ENCODE results near the gene SPON1. TPM values are rescaled to one million over a fixed set of nuclear protein-coding genes. Genes with fewer than 3 reads are reported as not detected.
A peak's percentile ranks its signal among the peaks of the same experiment; 100 is the strongest.
"Not testable (repeated sequence)": the region's sequence is repeated elsewhere in the genome, so short reads cannot be mapped to it uniquely, and the experiment has no call there.

SPON1 gene
- total and polyA plus RNA-seq, 2 donors = 1.6 to 3.6 TPM

DNA sequence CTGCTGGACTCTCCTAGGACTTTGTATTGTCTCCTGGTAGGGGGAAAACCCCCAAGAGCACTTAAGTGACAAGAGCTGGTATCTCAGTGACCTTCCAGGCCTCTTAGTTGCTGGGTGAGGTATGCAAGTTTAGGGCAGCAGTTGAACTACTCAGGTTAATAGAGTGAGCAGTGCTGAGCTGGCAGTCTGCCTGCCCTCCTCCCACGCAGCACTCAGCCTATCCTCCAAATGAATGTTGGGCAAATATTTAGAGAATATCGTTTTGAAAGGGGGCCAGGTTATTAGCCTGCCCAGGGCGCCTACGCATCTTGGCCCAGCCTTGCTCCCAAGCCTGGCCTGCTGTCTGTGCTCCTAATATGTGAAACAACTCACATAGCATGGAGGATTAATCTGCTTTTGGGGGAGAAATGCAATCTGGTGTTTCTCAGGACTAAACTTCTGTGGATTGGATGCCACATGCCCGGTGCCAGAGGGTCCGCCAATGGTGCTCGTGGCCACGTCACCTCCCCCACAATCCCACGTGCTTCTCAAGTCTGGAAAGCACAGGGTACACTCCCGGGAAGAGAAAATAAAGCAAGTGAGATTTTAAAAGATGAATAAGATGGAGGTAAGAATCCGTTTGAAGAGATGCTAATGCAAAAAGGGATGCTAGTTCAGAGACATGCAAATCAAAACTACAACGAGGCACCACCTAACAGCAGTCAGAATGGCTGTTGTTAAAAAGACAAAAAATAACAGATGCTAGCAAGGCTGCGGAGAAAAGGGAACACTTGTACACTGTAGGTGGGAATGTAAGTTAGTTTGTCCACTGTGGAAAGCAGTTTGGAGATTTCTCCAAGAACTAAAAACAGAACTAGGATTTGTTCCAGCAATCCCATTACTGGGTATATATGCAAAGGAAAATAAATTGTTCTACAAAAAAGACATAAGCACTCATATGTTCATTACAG is 67.7 kb downstream of the SPON1 start:
- H3K9me3 ChIP-seq (ENCODE audit: control insufficient read depth in 2 of 2, insufficient read depth in 1 of 2, low read length in 1 of 2) = no peaks in the 10 kb centered on the region
- WGBS = 92% methylated on average over 13 of the region's 13 CpGs
- H3K4me3 ChIP-seq (ENCODE audit: low read length in 2 of 2) = no peak overlapping the region
- peaks cover 0 to 4% of the 10 kb centered on the region in 2 donors for H3K27me3 ChIP-seq (ENCODE audit: control insufficient read depth in 2 of 2, insufficient read depth in 1 of 2, low read length in 1 of 2)
- H3K36me3 ChIP-seq (ENCODE audit: control insufficient read depth in 2 of 2, insufficient read depth in 2 of 2, low read length in 1 of 2) = no peaks in the 10 kb centered on the region
- no peak overlapping the region for H3K27ac ChIP-seq (ENCODE audit: low read depth in 1 of 2, low read length in 1 of 2)
- no peaks in the 10 kb centered on the region for H3K4me1 ChIP-seq (ENCODE audit: control insufficient read depth in 2 of 2, insufficient read depth in 2 of 2, low read length in 2 of 2)
- DNase-seq (ENCODE audit: low read depth in 6 of 9, low spot score in 9 of 9) = no peak

DNA sequence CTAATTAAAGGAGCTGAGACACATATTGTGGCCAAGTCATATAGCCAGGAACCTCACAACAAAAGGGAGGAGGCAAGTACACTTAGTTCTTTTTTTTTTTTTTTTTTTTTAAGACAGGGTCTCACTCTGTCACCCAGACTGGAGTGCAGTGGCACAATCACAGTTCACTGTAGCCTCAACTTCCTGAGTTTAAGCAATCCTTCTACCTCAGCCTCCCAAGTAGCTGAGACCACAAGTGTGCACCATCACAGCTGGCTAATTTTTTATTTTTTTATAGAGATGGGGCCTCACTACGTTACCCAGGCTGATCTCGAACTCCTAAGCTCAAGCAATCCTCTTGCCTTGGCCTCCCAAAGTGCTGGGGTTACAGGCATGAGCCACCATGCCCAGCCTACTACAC is 73.0 kb downstream of the SPON1 start:
- H3K27ac ChIP-seq (ENCODE audit: low read depth in 1 of 2, low read length in 1 of 2); DNase-seq (ENCODE audit: low read depth in 6 of 9, low spot score in 9 of 9); H3K36me3 ChIP-seq (ENCODE audit: control insufficient read depth in 2 of 2, insufficient read depth in 2 of 2, low read length in 1 of 2); H3K27me3 ChIP-seq (ENCODE audit: control insufficient read depth in 2 of 2, insufficient read depth in 1 of 2, low read length in 1 of 2); H3K4me3 ChIP-seq (ENCODE audit: low read length in 2 of 2); H3K4me1 ChIP-seq (ENCODE audit: control insufficient read depth in 2 of 2, insufficient read depth in 2 of 2, low read length in 2 of 2); H3K9me3 ChIP-seq (ENCODE audit: control insufficient read depth in 2 of 2, insufficient read depth in 1 of 2, low read length in 1 of 2): not testable (repeated sequence)
- 93% methylated on average over 2 of the region's 2 CpGs for WGBS

DNA sequence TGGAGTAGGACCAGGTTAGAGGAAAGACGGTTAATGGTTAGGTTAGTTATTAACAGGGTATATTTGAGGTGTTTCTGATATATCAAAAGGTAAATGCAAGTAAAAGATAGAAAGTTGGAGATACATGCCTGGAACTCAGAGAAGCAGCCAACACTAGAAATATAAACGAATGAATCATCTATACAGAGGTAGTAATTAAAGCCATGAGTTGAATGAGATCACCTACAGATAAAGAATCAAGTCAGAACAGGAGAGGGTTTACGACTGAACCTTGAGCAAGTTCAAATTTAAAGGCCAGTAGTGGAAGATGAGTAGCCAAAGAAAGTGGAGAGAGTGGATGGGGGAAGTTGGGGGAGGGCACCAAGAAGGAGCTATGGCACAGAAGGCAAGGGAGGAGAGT is 73.9 kb downstream of the SPON1 start:
- no peaks in the 10 kb centered on the region for H3K9me3 ChIP-seq (ENCODE audit: control insufficient read depth in 2 of 2, insufficient read depth in 1 of 2, low read length in 1 of 2)
- 96% methylated on average over 3 of the region's 3 CpGs for WGBS
- H3K27me3 ChIP-seq (ENCODE audit: control insufficient read depth in 2 of 2, insufficient read depth in 1 of 2, low read length in 1 of 2) = no peaks in the 10 kb centered on the region
- no peaks in the 10 kb centered on the region for H3K4me1 ChIP-seq (ENCODE audit: control insufficient read depth in 2 of 2, insufficient read depth in 2 of 2, low read length in 2 of 2)
- H3K4me3 ChIP-seq (ENCODE audit: low read length in 2 of 2) = no peak overlapping the region
- no peaks in the 10 kb centered on the region for H3K36me3 ChIP-seq (ENCODE audit: control insufficient read depth in 2 of 2, insufficient read depth in 2 of 2, low read length in 1 of 2)
- no peak overlapping the region for H3K27ac ChIP-seq (ENCODE audit: low read depth in 1 of 2, low read length in 1 of 2)
- no peak for DNase-seq (ENCODE audit: low read depth in 6 of 9, low spot score in 9 of 9)

GRCh38 chr11:14041040-14041439 is 78.5 kb downstream of the SPON1 start:
- no peak for DNase-seq (ENCODE audit: low read depth in 6 of 9, low spot score in 9 of 9)
- H3K36me3 ChIP-seq (ENCODE audit: control insufficient read depth in 2 of 2, insufficient read depth in 2 of 2, low read length in 1 of 2) = no peaks in the 10 kb centered on the region
- no peak overlapping the region for H3K27ac ChIP-seq (ENCODE audit: low read depth in 1 of 2, low read length in 1 of 2)
- H3K27me3 ChIP-seq (ENCODE audit: control insufficient read depth in 2 of 2, insufficient read depth in 1 of 2, low read length in 1 of 2) = no peaks in the 10 kb centered on the region
- H3K9me3 ChIP-seq (ENCODE audit: control insufficient read depth in 2 of 2, insufficient read depth in 1 of 2, low read length in 1 of 2) = no peaks in the 10 kb centered on the region
- no peak overlapping the region for H3K4me3 ChIP-seq (ENCODE audit: low read length in 2 of 2)
- WGBS = 86% methylated on average over 4 of the region's 4 CpGs
- no peaks in the 10 kb centered on the region for H3K4me1 ChIP-seq (ENCODE audit: control insufficient read depth in 2 of 2, insufficient read depth in 2 of 2, low read length in 2 of 2)

GRCh38 chr11:14041565-14041964 is 79.0 kb downstream of the SPON1 start:
- no peaks in the 10 kb centered on the region for H3K9me3 ChIP-seq (ENCODE audit: control insufficient read depth in 2 of 2, insufficient read depth in 1 of 2, low read length in 1 of 2)
- no peak for DNase-seq (ENCODE audit: low read depth in 6 of 9, low spot score in 9 of 9)
- H3K27me3 ChIP-seq (ENCODE audit: control insufficient read depth in 2 of 2, insufficient read depth in 1 of 2, low read length in 1 of 2) = no peaks in the 10 kb centered on the region
- no peaks in the 10 kb centered on the region for H3K36me3 ChIP-seq (ENCODE audit: control insufficient read depth in 2 of 2, insufficient read depth in 2 of 2, low read length in 1 of 2)
- no peak overlapping the region for H3K27ac ChIP-seq (ENCODE audit: low read depth in 1 of 2, low read length in 1 of 2)
- H3K4me3 ChIP-seq (ENCODE audit: low read length in 2 of 2) = no peak overlapping the region
- WGBS = 97% methylated on average over 4 of the region's 4 CpGs
- H3K4me1 ChIP-seq (ENCODE audit: control insufficient read depth in 2 of 2, insufficient read depth in 2 of 2, low read length in 2 of 2) = no peaks in the 10 kb centered on the region

DNA sequence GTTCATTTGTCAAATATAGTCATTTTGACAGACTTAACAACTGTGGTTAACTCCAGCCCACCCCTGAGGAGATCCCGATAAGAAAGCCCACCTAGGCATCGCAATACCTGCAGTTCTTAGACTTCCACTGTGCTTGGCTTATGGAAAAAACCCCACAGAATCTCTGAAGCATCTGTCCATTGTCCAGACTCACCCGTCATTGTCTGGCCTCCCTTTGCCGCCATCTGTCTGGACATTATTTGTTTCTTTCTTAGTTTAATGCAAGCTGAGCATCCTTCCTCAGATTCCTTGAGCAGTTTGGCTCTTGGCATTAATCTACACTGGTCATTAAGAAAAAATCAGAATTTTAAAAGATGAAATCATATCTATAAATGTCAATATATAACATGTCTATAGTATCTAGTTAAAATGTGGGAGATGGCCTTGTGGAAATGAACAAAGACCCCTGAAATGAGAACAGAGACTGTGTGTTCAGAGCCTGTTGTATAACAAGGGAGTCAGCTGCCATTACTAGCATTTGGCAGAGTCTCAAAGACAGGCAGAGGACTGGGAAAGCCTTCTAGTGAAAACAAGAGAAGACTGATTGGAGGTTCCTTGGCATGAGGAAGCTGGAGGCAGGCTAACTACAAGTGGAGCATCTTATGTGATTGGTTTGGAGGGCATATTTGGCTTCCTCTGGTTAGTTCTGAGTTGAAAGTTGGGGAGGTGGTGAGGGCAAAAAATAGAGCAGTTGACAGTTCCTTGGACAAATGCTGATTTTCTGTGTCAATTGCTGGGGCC is 80.4 kb downstream of the SPON1 start:
- 99% methylated on average over 4 of the region's 4 CpGs for WGBS
- no peaks in the 10 kb centered on the region for H3K36me3 ChIP-seq (ENCODE audit: control insufficient read depth in 2 of 2, insufficient read depth in 2 of 2, low read length in 1 of 2)
- H3K4me3 ChIP-seq (ENCODE audit: low read length in 2 of 2) = no peak overlapping the region
- DNase-seq (ENCODE audit: low read depth in 6 of 9, low spot score in 9 of 9) = no peak
- H3K27ac ChIP-seq (ENCODE audit: low read depth in 1 of 2, low read length in 1 of 2) = no peak overlapping the region
- H3K27me3 ChIP-seq (ENCODE audit: control insufficient read depth in 2 of 2, insufficient read depth in 1 of 2, low read length in 1 of 2) = no peaks in the 10 kb centered on the region
- H3K9me3 ChIP-seq (ENCODE audit: control insufficient read depth in 2 of 2, insufficient read depth in 1 of 2, low read length in 1 of 2) = no peaks in the 10 kb centered on the region
- H3K4me1 ChIP-seq (ENCODE audit: control insufficient read depth in 2 of 2, insufficient read depth in 2 of 2, low read length in 2 of 2) = no peaks in the 10 kb centered on the region

DNA sequence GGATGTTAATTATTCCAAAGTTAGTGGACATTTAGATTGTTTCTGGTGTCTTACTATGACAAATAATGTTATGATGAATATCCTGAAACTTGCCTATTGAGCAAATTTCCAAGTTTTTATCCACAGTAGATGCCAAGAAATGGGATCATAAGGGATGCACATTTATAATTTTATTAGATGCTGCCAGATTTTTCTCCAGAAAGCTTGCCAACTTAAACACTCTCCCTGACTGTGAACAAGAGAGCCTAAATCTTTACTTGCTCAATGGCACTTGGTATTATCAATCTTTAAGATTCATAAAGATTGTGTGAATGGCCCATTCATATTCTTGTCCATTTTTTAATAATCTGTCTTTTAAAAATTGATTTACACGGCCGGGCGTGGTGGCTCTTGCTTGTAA is 82.4 kb downstream of the SPON1 start:
- DNase-seq (ENCODE audit: low read depth in 6 of 9, low spot score in 9 of 9) = no peak

DNA sequence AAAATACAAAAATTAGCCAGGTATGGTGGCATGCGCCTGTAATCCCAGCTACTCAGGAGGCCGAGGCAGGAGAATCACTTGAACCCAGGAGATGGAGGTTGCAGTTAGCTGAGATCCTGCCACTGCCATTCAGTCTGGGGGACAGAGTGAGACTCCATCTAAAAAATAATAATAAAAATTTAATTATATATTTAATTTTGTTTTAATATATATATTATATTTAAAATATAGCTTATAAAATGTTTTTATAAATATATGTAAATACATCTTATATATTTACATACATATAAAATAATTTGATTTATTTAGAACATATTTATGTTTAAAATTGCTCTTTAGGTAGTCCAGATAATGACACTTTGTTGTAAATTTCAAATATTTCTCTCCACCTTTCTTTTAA is 82.9 kb downstream of the SPON1 start:
- H3K4me1 ChIP-seq (ENCODE audit: control insufficient read depth in 2 of 2, insufficient read depth in 2 of 2, low read length in 2 of 2) = no peaks in the 10 kb centered on the region
- WGBS = 94% methylated on average over 2 of the region's 2 CpGs
- H3K36me3 ChIP-seq (ENCODE audit: control insufficient read depth in 2 of 2, insufficient read depth in 2 of 2, low read length in 1 of 2) = no peaks in the 10 kb centered on the region
- H3K9me3 ChIP-seq (ENCODE audit: control insufficient read depth in 2 of 2, insufficient read depth in 1 of 2, low read length in 1 of 2) = no peaks in the 10 kb centered on the region
- DNase-seq (ENCODE audit: low read depth in 6 of 9, low spot score in 9 of 9) = no peak
- H3K4me3 ChIP-seq (ENCODE audit: low read length in 2 of 2) = no peak overlapping the region
- no peaks in the 10 kb centered on the region for H3K27me3 ChIP-seq (ENCODE audit: control insufficient read depth in 2 of 2, insufficient read depth in 1 of 2, low read length in 1 of 2)
- no peak overlapping the region for H3K27ac ChIP-seq (ENCODE audit: low read depth in 1 of 2, low read length in 1 of 2)

More for the DNA sequence above, 82.4 kb downstream of the SPON1 start:
- no peaks in the 10 kb centered on the region for H3K36me3 ChIP-seq (ENCODE audit: control insufficient read depth in 2 of 2, insufficient read depth in 2 of 2, low read length in 1 of 2)
- no peaks in the 10 kb centered on the region for H3K4me1 ChIP-seq (ENCODE audit: control insufficient read depth in 2 of 2, insufficient read depth in 2 of 2, low read length in 2 of 2)
- no peaks in the 10 kb centered on the region for H3K27me3 ChIP-seq (ENCODE audit: control insufficient read depth in 2 of 2, insufficient read depth in 1 of 2, low read length in 1 of 2)
- H3K27ac ChIP-seq (ENCODE audit: low read depth in 1 of 2, low read length in 1 of 2) = no peak overlapping the region
- no peak overlapping the region for H3K4me3 ChIP-seq (ENCODE audit: low read length in 2 of 2)
- H3K9me3 ChIP-seq (ENCODE audit: control insufficient read depth in 2 of 2, insufficient read depth in 1 of 2, low read length in 1 of 2) = no peaks in the 10 kb centered on the region
- 96% methylated on average over 3 of the region's 3 CpGs for WGBS

- peak in 1 of 9 donors; percentile 16 for DNase-seq (ENCODE audit: low read depth in 6 of 9, low spot score in 9 of 9)
- H3K27ac ChIP-seq (ENCODE audit: low read depth in 1 of 2, low read length in 1 of 2) = no peak overlapping the region
- no peak overlapping the region for H3K4me3 ChIP-seq (ENCODE audit: low read length in 2 of 2)
- H3K4me1 ChIP-seq (ENCODE audit: control insufficient read depth in 2 of 2, insufficient read depth in 2 of 2, low read length in 2 of 2) = no peaks in the 10 kb centered on the region
- H3K9me3 ChIP-seq (ENCODE audit: control insufficient read depth in 2 of 2, insufficient read depth in 1 of 2, low read length in 1 of 2) = no peaks in the 10 kb centered on the region
- WGBS = 13% methylated on average over 3 of the region's 3 CpGs
- H3K27me3 ChIP-seq (ENCODE audit: control insufficient read depth in 2 of 2, insufficient read depth in 1 of 2, low read length in 1 of 2) = no peaks in the 10 kb centered on the region
- no peaks in the 10 kb centered on the region for H3K36me3 ChIP-seq (ENCODE audit: control insufficient read depth in 2 of 2, insufficient read depth in 2 of 2, low read length in 1 of 2)
Measured at GRCh38 chr11:14052198-14052597, 89.7 kb downstream of the SPON1 start.

All from thymus (tissue), 11 donors.